NCI-H2227 (cell line): ENCODE data around the gene FAM90A26.
"Not testable (repeated sequence)": the region's sequence is repeated elsewhere in the genome, so short reads cannot be mapped to it uniquely, and the experiment has no call there.

ENCODE experiments used
- DNase-seq: peaks from one replicate; lab custom pipeline; 2025; ENCODE audit not compliant: unreplicated experiment; lab: John Stamatoyannopoulos, UW

Gene FAM90A26

GRCh38 chr4:9169791-9170459 lies at the start of gene FAM90A26:
Gene FAM90A26 (plus strand): TSS chr4:9170409. CDS start chr4:9173173, 2,764 bp downstream.
- not testable (repeated sequence) for DNase-seq

GRCh38 chr4:9122711-9123110 lies 47.5 kb upstream of the FAM90A26 start:
- DNase-seq, result not testable (repeated sequence)

GRCh38 chr4:9123572-9124007 lies 46.6 kb upstream of the FAM90A26 start:
- not testable (repeated sequence) for DNase-seq

GRCh38 chr4:9125601-9126161 lies 44.5 kb upstream of the FAM90A26 start:
- not testable (repeated sequence) for DNase-seq

- not testable (repeated sequence) for DNase-seq
Measured at GRCh38 chr4:9131420-9131819, 38.8 kb upstream of the FAM90A26 start.

GRCh38 chr4:9132849-9133248 lies 37.4 kb upstream of the FAM90A26 start:
- DNase-seq, result not testable (repeated sequence)

- DNase-seq, result not testable (repeated sequence)
Measured at GRCh38 chr4:9134011-9134410, 36.2 kb upstream of the FAM90A26 start.

GRCh38 chr4:9134556-9134955 lies 35.7 kb upstream of the FAM90A26 start:
- peak; percentile 10 for DNase-seq

GRCh38 chr4:9141050-9141449 lies 29.2 kb upstream of the FAM90A26 start:
- DNase-seq, result not testable (repeated sequence)

GRCh38 chr4:9142786-9143185 lies 27.4 kb upstream of the FAM90A26 start:
- not testable (repeated sequence) for DNase-seq

GRCh38 chr4:9143421-9144080 lies 26.7 kb upstream of the FAM90A26 start:
- no peak for DNase-seq

- DNase-seq, result no peak
Measured at GRCh38 chr4:9146967-9147366, 23.2 kb upstream of the FAM90A26 start.

- not testable (repeated sequence) for DNase-seq
Measured at GRCh38 chr4:9147368-9147767, 22.8 kb upstream of the FAM90A26 start.

GRCh38 chr4:9148611-9149409 lies 21.4 kb upstream of the FAM90A26 start:
- DNase-seq, result not testable (repeated sequence)

- not testable (repeated sequence) for DNase-seq
Measured at GRCh38 chr4:9151809-9152179, 18.4 kb upstream of the FAM90A26 start.

GRCh38 chr4:9152180-9153007 lies 17.8 kb upstream of the FAM90A26 start:
- DNase-seq, result peak; percentile 97

GRCh38 chr4:9153008-9153570 lies 17.1 kb upstream of the FAM90A26 start:
- peak; percentile 97 for DNase-seq

- peak; percentile 4 for DNase-seq
Measured at GRCh38 chr4:9153571-9154157, 16.5 kb upstream of the FAM90A26 start.

- not testable (repeated sequence) for DNase-seq
Measured at GRCh38 chr4:9155101-9155886, 14.9 kb upstream of the FAM90A26 start.
